Measurements from ENCODE around the gene BMPR1B. TPM values are rescaled to one million over a fixed set of nuclear protein-coding genes. Genes with fewer than 3 reads are reported as not detected.

The BMPR1B gene
- total and polyA plus RNA-seq, 2 donors from 2014 or later, result 4.1 to 5.5 TPM

DNA sequence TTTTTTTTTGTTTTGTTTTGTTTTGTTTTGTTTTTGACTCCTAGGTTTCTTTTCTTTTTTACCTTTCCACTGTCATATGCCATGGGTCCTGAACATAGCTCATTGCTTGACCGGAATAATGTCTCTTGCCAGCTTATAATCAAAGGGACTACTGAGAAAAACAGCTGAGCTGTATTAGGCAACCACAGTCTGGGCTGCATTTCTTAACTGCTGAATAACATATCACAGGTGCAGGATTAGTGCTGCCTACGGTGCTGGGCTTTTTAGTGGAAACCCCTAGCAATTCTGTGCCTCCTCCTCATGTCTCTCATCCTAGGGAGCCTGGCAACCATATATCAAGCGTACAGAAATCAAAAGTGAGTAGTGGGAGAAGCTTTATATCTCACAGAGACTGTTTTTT lies 333.5 kb downstream of the BMPR1B start:
- Histone ChIP-seq H3K9me3 (ENCODE audit: control insufficient read depth in 2 of 3, insufficient read depth in 1 of 3, low read length in 3 of 3) (no peaks in the 10 kb centered on the region), H3K36me3 (ENCODE audit: control insufficient read depth in 2 of 3, insufficient read depth in 3 of 3, low read length in 3 of 3) (no peaks in the 10 kb centered on the region), H3K4me1 (ENCODE audit: control insufficient read depth in 2 of 3, insufficient read depth in 2 of 3, low read depth in 1 of 3, low read length in 3 of 3) (no peaks in the 10 kb centered on the region), H3K4me3 (ENCODE audit: low read length in 3 of 3) (no peak overlapping the region), H3K27ac (ENCODE audit: low read depth in 2 of 2, low read length in 2 of 2) (no peak overlapping the region), H3K9ac (ENCODE audit: low read length in 3 of 3) (no peak overlapping the region), H3K27me3 (ENCODE audit: control insufficient read depth, insufficient read depth, low read length) (no peaks in the 10 kb centered on the region)
- intact Hi-C loops (cut with DNase I), result no loop called here
- no peak for FAIRE-seq
- TF ChIP-seq, protein P1, sequence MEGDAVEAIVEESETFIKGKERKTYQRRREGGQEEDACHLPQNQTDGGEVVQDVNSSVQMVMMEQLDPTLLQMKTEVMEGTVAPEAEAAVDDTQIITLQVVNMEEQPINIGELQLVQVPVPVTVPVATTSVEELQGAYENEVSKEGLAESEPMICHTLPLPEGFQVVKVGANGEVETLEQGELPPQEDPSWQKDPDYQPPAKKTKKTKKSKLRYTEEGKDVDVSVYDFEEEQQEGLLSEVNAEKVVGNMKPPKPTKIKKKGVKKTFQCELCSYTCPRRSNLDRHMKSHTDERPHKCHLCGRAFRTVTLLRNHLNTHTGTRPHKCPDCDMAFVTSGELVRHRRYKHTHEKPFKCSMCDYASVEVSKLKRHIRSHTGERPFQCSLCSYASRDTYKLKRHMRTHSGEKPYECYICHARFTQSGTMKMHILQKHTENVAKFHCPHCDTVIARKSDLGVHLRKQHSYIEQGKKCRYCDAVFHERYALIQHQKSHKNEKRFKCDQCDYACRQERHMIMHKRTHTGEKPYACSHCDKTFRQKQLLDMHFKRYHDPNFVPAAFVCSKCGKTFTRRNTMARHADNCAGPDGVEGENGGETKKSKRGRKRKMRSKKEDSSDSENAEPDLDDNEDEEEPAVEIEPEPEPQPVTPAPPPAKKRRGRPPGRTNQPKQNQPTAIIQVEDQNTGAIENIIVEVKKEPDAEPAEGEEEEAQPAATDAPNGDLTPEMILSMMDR (IDR thresholded peaks at IDR 0.05; ENCODE audit: borderline replicate concordance, extremely low read depth, insufficient read depth), result no peak
- DNase-seq, result no peak

DNA sequence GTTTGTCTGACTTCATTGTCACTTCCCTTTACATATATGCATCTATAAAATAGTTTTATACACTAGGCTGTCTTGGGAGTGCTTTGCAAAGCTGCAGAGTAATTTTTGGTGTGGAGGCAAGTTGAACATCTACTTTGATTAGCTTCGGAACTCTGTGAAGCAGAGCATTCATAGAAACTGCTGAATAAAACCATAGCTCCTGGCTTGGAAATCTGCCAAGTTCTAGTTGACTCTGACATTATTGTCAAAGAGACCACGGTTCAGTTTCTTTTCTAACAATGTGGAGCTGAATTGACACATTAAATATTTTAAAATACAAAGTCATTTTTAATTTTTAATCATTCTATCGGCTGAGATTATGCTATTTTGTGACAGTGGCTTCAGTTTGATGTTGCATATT lies 335.0 kb downstream of the BMPR1B start:
- no peak for FAIRE-seq
- intact Hi-C loops (cut with DNase I), result no loop called here

DNA sequence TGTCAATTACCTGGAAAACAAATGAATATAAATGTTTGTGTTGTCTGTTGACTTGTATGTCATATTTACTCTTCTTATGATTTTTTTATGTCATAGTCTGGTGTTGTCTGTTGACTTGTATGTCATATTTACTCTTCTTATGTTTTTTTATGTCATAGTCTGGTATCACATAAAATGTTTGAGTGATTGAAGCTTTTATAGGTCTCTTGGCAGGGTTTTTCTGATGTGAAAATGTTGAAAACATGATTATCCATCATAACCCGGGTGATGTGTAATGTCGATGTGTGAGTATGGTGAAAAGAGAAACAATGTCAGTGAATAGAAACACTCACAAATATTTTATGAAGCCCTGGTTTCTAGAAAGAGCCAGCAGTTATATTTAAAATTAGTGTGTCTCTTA lies 335.7 kb downstream of the BMPR1B start:
- no peak for DNase-seq
- Histone ChIP-seq H3K27ac (ENCODE audit: low read depth in 2 of 2, low read length in 2 of 2) (no peak overlapping the region), H3K9me3 (ENCODE audit: control insufficient read depth in 2 of 3, insufficient read depth in 1 of 3, low read length in 3 of 3) (no peaks in the 10 kb centered on the region), H3K4me1 (ENCODE audit: control insufficient read depth in 2 of 3, insufficient read depth in 2 of 3, low read depth in 1 of 3, low read length in 3 of 3) (no peaks in the 10 kb centered on the region), H3K36me3 (ENCODE audit: control insufficient read depth in 2 of 3, insufficient read depth in 3 of 3, low read length in 3 of 3) (no peaks in the 10 kb centered on the region), H3K9ac (ENCODE audit: low read length in 3 of 3) (no peak overlapping the region), H3K27me3 (ENCODE audit: control insufficient read depth, insufficient read depth, low read length) (no peaks in the 10 kb centered on the region), H3K4me3 (ENCODE audit: low read length in 3 of 3) (no peak overlapping the region)
- intact Hi-C loops (cut with DNase I), result no loop called here
- FAIRE-seq, result no peak
- TF ChIP-seq, protein P1 (IDR thresholded peaks at IDR 0.05; ENCODE audit: borderline replicate concordance, extremely low read depth, insufficient read depth), result no peak

More for the DNA sequence above, 335.0 kb downstream of the BMPR1B start:
- Histone ChIP-seq H3K9ac (ENCODE audit: low read length in 3 of 3) (no peak overlapping the region), H3K36me3 (ENCODE audit: control insufficient read depth in 2 of 3, insufficient read depth in 3 of 3, low read length in 3 of 3) (no peaks in the 10 kb centered on the region), H3K27ac (ENCODE audit: low read depth in 2 of 2, low read length in 2 of 2) (no peak overlapping the region), H3K4me3 (ENCODE audit: low read length in 3 of 3) (no peak overlapping the region), H3K4me1 (ENCODE audit: control insufficient read depth in 2 of 3, insufficient read depth in 2 of 3, low read depth in 1 of 3, low read length in 3 of 3) (no peaks in the 10 kb centered on the region), H3K9me3 (ENCODE audit: control insufficient read depth in 2 of 3, insufficient read depth in 1 of 3, low read length in 3 of 3) (no peaks in the 10 kb centered on the region), H3K27me3 (ENCODE audit: control insufficient read depth, insufficient read depth, low read length) (no peaks in the 10 kb centered on the region)
- TF ChIP-seq, protein P1 (IDR thresholded peaks at IDR 0.05; ENCODE audit: borderline replicate concordance, extremely low read depth, insufficient read depth), result no peak
- DNase-seq, result peak in 2 of 5 donors; percentile 47 to 53

Measured in kidney (tissue), 14 donors.